A673 (cell line): ENCODE data around the gene KRTAP4-1.

ENCODE experiments used
- EZH2 ChIP-seq: fragments of 200-600 bp; sonication (generic); IDR thresholded peaks from 2 replicates; pipeline ENCODE4 v1.6.1; 2017; ENCODE audit warnings: borderline replicate concordance, low read depth, mild to moderate bottlenecking, mixed read lengths, antibody characterized with exemption, low read length; ENCODE audit not compliant: poor library complexity, severe bottlenecking
- TF ChIP-seq, protein P1 (sequence below): fragments of 300-800, 200-600 bp; sonication (generic); conservative IDR thresholded peaks from 2 replicates; pipeline ENCODE4 v1.5.1; 2017; ENCODE audit warnings: low read depth, mild to moderate bottlenecking, antibody characterized with exemption, low read length, moderate library complexity, mixed read lengths

- TF ChIP-seq EZH2: no peak
- TF ChIP-seq, protein P1, sequence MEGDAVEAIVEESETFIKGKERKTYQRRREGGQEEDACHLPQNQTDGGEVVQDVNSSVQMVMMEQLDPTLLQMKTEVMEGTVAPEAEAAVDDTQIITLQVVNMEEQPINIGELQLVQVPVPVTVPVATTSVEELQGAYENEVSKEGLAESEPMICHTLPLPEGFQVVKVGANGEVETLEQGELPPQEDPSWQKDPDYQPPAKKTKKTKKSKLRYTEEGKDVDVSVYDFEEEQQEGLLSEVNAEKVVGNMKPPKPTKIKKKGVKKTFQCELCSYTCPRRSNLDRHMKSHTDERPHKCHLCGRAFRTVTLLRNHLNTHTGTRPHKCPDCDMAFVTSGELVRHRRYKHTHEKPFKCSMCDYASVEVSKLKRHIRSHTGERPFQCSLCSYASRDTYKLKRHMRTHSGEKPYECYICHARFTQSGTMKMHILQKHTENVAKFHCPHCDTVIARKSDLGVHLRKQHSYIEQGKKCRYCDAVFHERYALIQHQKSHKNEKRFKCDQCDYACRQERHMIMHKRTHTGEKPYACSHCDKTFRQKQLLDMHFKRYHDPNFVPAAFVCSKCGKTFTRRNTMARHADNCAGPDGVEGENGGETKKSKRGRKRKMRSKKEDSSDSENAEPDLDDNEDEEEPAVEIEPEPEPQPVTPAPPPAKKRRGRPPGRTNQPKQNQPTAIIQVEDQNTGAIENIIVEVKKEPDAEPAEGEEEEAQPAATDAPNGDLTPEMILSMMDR: no peak
These were observed 12.8 kb downstream of the KRTAP4-1 start for GRCh38 chr17:41171886-41172285.
